NCI-H774 (cell line): Measurements from ENCODE around the gene NPEPPS.
"Not testable (repeated sequence)": the region's sequence is repeated elsewhere in the genome, so short reads cannot be mapped to it uniquely, and the experiment has no call there.

Experiments used
- DNase-seq: peaks from one replicate; lab custom pipeline; 2025; lab: John Stamatoyannopoulos, UW

Gene NPEPPS

GRCh38 chr17:47530557-47531232, at the start of gene NPEPPS:
TSS of gene NPEPPS (plus strand) at chr17:47531108. CDS start at chr17:47531301, 193 bp downstream.
- peak; percentile 95 for DNase-seq

- not testable (repeated sequence) for DNase-seq
Observed at GRCh38 chr17:47491841-47492212, 39.1 kb upstream of the NPEPPS start.

- not testable (repeated sequence) for DNase-seq
Observed at GRCh38 chr17:47499074-47499473, 31.8 kb upstream of the NPEPPS start.

- not testable (repeated sequence) for DNase-seq
Observed at GRCh38 chr17:47499494-47499893, 31.4 kb upstream of the NPEPPS start.

- DNase-seq: peak; percentile 51
Observed at GRCh38 chr17:47500620-47501019, 30.3 kb upstream of the NPEPPS start.

GRCh38 chr17:47502122-47502731, 28.7 kb upstream of the NPEPPS start:
- not testable (repeated sequence) for DNase-seq

GRCh38 chr17:47502776-47503455, 28.0 kb upstream of the NPEPPS start:
- DNase-seq: not testable (repeated sequence)

GRCh38 chr17:47511701-47512146, 19.2 kb upstream of the NPEPPS start:
- not testable (repeated sequence) for DNase-seq

GRCh38 chr17:47513301-47513700, 17.6 kb upstream of the NPEPPS start:
- DNase-seq: not testable (repeated sequence)

- not testable (repeated sequence) for DNase-seq
Observed at GRCh38 chr17:47518880-47519279, 12.0 kb upstream of the NPEPPS start.

GRCh38 chr17:47519365-47519764, 11.5 kb upstream of the NPEPPS start:
- DNase-seq: not testable (repeated sequence)

GRCh38 chr17:47520279-47520678, 10.6 kb upstream of the NPEPPS start:
- DNase-seq: not testable (repeated sequence)

- not testable (repeated sequence) for DNase-seq
Observed at GRCh38 chr17:47521434-47521833, 9.5 kb upstream of the NPEPPS start.

GRCh38 chr17:47522341-47522740, 8.6 kb upstream of the NPEPPS start:
- not testable (repeated sequence) for DNase-seq

- not testable (repeated sequence) for DNase-seq
Observed at GRCh38 chr17:47531233-47531820, 419 bp downstream of the NPEPPS start.

- not testable (repeated sequence) for DNase-seq
Observed at GRCh38 chr17:47539085-47539484, 8.2 kb downstream of the NPEPPS start.

- DNase-seq: not testable (repeated sequence)
Observed at GRCh38 chr17:47541676-47542075, 10.8 kb downstream of the NPEPPS start.

GRCh38 chr17:47544327-47544726, 13.4 kb downstream of the NPEPPS start:
- not testable (repeated sequence) for DNase-seq

GRCh38 chr17:47554733-47555132, 23.8 kb downstream of the NPEPPS start:
- not testable (repeated sequence) for DNase-seq

- not testable (repeated sequence) for DNase-seq
Observed at GRCh38 chr17:47556108-47556507, 25.2 kb downstream of the NPEPPS start.

- not testable (repeated sequence) for DNase-seq
Observed at GRCh38 chr17:47560517-47561043, 29.7 kb downstream of the NPEPPS start.
